ENCODE data around the gene CDH4. TPM values are rescaled to one million over a fixed set of nuclear protein-coding genes. Genes with fewer than 3 reads are reported as not detected.

Gene CDH4
- total RNA-seq, 6 experiments from 2014 or later: 5.8 to 12.8 (median 10.9) TPM

DNA sequence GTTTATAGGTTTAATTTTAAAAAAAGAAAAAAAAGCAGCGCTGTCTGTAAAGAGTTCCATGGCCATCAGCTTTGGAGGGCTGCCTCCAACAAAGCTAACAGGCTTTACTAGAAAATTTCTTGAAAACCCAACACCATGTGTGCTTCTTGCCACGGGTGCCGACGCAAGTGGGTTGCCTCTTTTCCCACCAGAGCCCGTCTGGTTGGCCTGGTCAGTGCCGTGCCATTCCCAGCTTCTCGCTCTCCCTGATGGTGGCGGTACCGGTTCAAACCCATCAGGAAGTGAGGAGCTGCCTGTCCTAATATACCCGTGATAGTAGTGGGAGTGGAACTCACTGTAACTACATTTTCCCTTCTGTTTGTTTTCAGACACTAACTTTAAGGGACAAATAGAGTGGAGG, 73.7 kb downstream of the CDH4 start:
- H3K4me3 Mint-ChIP-seq: no peak overlapping the region
- DNase-seq: no peak
- H3K27me3 Mint-ChIP-seq (ENCODE audit: insufficient read depth): no peaks in the 10 kb centered on the region; the same call in 1 of the 2 replicates

GRCh38 chr20:61328911-61329558, 77.0 kb downstream of the CDH4 start:
- Mint-ChIP-seq H3K9me3 (no peaks in the 10 kb centered on the region), H3K27me3 (ENCODE audit: insufficient read depth) (no peaks in the 10 kb centered on the region; the same call in 1 of the 2 replicates), H3K4me3 (no peak overlapping the region), H3K36me3 (ENCODE audit: low read depth) (no peaks in the 10 kb centered on the region), H3K27ac (no peak overlapping the region), H3K4me1 (ENCODE audit: low read depth) (no peaks in the 10 kb centered on the region)
- no peak for DNase-seq
- TF ChIP-seq, protein P1, sequence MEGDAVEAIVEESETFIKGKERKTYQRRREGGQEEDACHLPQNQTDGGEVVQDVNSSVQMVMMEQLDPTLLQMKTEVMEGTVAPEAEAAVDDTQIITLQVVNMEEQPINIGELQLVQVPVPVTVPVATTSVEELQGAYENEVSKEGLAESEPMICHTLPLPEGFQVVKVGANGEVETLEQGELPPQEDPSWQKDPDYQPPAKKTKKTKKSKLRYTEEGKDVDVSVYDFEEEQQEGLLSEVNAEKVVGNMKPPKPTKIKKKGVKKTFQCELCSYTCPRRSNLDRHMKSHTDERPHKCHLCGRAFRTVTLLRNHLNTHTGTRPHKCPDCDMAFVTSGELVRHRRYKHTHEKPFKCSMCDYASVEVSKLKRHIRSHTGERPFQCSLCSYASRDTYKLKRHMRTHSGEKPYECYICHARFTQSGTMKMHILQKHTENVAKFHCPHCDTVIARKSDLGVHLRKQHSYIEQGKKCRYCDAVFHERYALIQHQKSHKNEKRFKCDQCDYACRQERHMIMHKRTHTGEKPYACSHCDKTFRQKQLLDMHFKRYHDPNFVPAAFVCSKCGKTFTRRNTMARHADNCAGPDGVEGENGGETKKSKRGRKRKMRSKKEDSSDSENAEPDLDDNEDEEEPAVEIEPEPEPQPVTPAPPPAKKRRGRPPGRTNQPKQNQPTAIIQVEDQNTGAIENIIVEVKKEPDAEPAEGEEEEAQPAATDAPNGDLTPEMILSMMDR (IDR thresholded peaks at IDR 0.05): no peak

More for the DNA sequence above, 73.7 kb downstream of the CDH4 start:
- Mint-ChIP-seq H3K36me3 (ENCODE audit: low read depth) (no peaks in the 10 kb centered on the region), H3K4me1 (ENCODE audit: low read depth) (no peaks in the 10 kb centered on the region), H3K9me3 (no peaks in the 10 kb centered on the region), H3K27ac (no peak overlapping the region)
- TF ChIP-seq, protein P1 (IDR thresholded peaks at IDR 0.05): no peak

GRCh38 chr20:61330441-61330840, 78.4 kb downstream of the CDH4 start:
- TF ChIP-seq, protein P1 (IDR thresholded peaks at IDR 0.05): no peak
- no peaks in the 10 kb centered on the region for H3K9me3 Mint-ChIP-seq
- no peaks in the 10 kb centered on the region for H3K4me1 Mint-ChIP-seq (ENCODE audit: low read depth)
- H3K4me3 Mint-ChIP-seq: no peak overlapping the region
- no peak overlapping the region for H3K27ac Mint-ChIP-seq
- no peaks in the 10 kb centered on the region; the same call in 1 of the 2 replicates for H3K27me3 Mint-ChIP-seq (ENCODE audit: insufficient read depth)
- no peak for DNase-seq
- H3K36me3 Mint-ChIP-seq (ENCODE audit: low read depth): peaks cover 6% of the 10 kb centered on the region

DNA sequence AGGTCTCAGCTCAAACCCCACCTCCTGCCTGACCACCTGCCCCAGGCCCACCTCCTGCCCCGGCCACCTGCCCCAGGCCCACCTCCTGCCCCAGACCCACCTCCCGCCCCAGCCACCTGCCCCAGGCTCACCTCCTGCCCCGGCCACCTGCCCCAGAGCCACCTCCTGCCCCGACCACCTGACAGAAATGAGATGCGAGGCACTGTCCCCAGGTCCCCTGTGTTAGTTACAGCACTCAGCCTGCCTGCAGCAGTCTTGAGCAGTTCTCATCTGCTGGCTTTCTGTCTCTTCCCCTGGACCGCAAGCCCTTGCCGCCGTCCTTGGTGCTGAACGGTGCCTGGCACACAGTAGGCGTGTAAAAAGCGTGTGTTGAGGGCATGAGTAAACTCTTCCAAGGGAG, 79.5 kb downstream of the CDH4 start:
- H3K36me3 Mint-ChIP-seq (ENCODE audit: low read depth): peaks cover 11% of the 10 kb centered on the region
- no peak overlapping the region for H3K4me3 Mint-ChIP-seq
- no peak for DNase-seq
- no peaks in the 10 kb centered on the region for H3K9me3 Mint-ChIP-seq
- no peaks in the 10 kb centered on the region for H3K4me1 Mint-ChIP-seq (ENCODE audit: low read depth)
- TF ChIP-seq, protein P1 (IDR thresholded peaks at IDR 0.05): no peak
- H3K27me3 Mint-ChIP-seq (ENCODE audit: insufficient read depth): no peaks in the 10 kb centered on the region; the same call in 1 of the 2 replicates
- H3K27ac Mint-ChIP-seq: no peak overlapping the region

DNA sequence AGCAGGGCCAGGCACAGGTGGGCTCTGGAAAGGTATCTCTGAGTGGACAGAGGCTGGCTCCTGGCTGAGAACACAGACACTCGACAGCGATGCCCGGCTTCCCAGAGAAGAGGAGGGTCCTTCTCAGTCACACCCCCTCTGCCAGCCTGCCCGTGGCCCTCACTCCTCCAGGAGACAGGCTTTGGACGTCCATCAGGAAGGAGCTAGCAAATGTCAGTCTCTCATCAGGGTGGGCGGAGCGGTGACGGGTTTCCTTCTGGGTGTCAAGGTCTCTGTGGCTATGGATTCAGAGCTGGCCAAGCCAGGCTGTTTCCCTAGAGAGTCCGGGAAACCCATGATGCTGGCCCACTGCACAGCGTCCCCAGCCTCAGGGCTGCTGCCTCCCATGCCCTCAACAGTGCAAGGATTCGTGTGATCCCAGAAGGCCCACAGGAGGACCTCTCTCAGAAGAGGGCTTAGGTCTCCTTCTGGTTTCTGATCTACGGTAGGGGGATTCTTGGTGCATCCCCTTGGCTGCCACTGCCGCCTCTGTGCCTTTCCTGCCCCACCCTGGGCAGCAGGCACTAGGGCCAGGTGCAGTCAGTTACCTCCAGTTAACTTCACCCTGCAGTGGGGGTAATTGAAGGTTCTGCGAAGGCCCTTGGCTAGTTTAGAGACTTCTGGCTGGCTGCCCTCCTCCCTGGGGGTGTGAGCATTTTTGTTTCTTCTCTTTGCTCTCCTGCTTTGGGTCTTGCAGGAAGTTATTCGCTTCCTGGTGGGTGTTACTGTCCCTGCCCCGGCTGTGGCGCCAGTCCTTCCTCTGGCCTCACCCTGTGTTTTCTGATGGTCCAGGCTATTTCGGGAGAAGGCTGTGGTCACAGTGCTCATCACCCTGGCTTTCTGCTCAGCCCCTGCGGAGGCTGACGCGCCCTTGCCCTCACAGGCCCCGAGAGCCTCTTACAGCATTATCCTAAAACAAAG, 80.2 kb downstream of the CDH4 start:
- Mint-ChIP-seq H3K27me3 (ENCODE audit: insufficient read depth) (no peaks in the 10 kb centered on the region; the same call in 1 of the 2 replicates), H3K36me3 (ENCODE audit: low read depth) (peaks cover 11% of the 10 kb centered on the region), H3K4me1 (ENCODE audit: low read depth) (no peaks in the 10 kb centered on the region), H3K27ac (no peak overlapping the region), H3K9me3 (no peaks in the 10 kb centered on the region), H3K4me3 (no peak overlapping the region)
- DNase-seq: no peak
- TF ChIP-seq, protein P1 (IDR thresholded peaks at IDR 0.05): no peak
